B cell (primary cell): Measurements from ENCODE around the gene CAMTA2. TPM values are rescaled to one million over a fixed set of nuclear protein-coding genes. Genes with fewer than 3 reads are reported as not detected.

Experiments used
- ATAC-seq: fragments of 200-7000 bp; cut with Tn5 transposase; one replicate; pipeline ENCODE4 v1.10.0; 2021; ENCODE audit warnings: low read depth, mild to moderate bottlenecking, moderate number of reproducible peaks, moderate library complexity
- CTCF ChIA-PET: fragments of 350-600 bp; sonication (Branson Sonifier 250); formaldehyde crosslinking; loops from one replicate; lab custom pipeline; 2021; ENCODE audit warnings: antibody characterized with exemption, inconsistent platforms; lab: Charles Lee
- POLR2A ChIA-PET: fragments of 350-600 bp; sonication (Branson Sonifier 250); formaldehyde crosslinking; loops from one replicate; lab custom pipeline; 2021; ENCODE audit warnings: antibody characterized with exemption; lab: Charles Lee
- DNase-seq: peaks from one replicate; pipeline ENCODE4 v3.0.0; 2013
- H2AFZ ChIP-seq: 2 replicates; pipeline ENCODE4 v1.6.1; 2012; ENCODE audit warnings: mild to moderate bottlenecking, low read depth, low read length; ENCODE audit not compliant: insufficient read depth, poor library complexity, severe bottlenecking
- H3K27ac ChIP-seq, 2 donors: 1 replicate in 1 of 2; 2 replicates in 1 of 2; pipeline ENCODE4 v1.5.1; 2012 to 2013; ENCODE audit warnings: low read length in 2 of 2, mild to moderate bottlenecking in 2 of 2, moderate library complexity in 1 of 2
- H3K27me3 ChIP-seq, 4 experiments: fragments of 200-600 bp in 1 of 4; sonication (generic) in 1 of 4; replicated peaks in 1 of 4; 1 replicate in 2 of 4; 2 replicates in 2 of 4; pipeline versions ENCODE4 v1.6.1 to v1.7.0; 2013 to 2016; ENCODE audit warnings: low read length in 3 of 4, mild to moderate bottlenecking in 2 of 4, mixed read lengths in 1 of 4, moderate library complexity in 1 of 4; ENCODE audit not compliant: insufficient read depth in 4 of 4, control insufficient read depth in 3 of 4; ENCODE audit errors: control extremely low read depth in 1 of 4
- H3K36me3 ChIP-seq, 2 experiments: replicated peaks in 1 of 2; 1 replicate in 1 of 2; 2 replicates in 1 of 2; pipeline versions ENCODE4 v1.6.1 to v1.7.1; 2013; ENCODE audit warnings: low read length in 1 of 2; ENCODE audit not compliant: insufficient read depth in 2 of 2, control insufficient read depth in 1 of 2; ENCODE audit errors: control extremely low read depth in 1 of 2, extremely low read depth in 1 of 2
- H3K4me1 ChIP-seq, 2 donors: fragments of 200-600 bp in 1 of 2; sonication (generic) in 1 of 2; 1 replicate in 1 of 2; 2 replicates in 1 of 2; pipeline versions ENCODE4 v1.5.1 to v1.6.1; 2013 to 2017; ENCODE audit warnings: low read length in 2 of 2; ENCODE audit not compliant: control insufficient read depth in 2 of 2, insufficient read depth in 2 of 2
- H3K4me2 ChIP-seq: replicated peaks from 2 replicates; pipeline ENCODE3; 2012; ENCODE audit warnings: mild to moderate bottlenecking, low read depth, low read length; ENCODE audit not compliant: poor library complexity, severe bottlenecking
- H3K4me3 ChIP-seq, 5 experiments: fragments of 200-600 bp in 1 of 5; sonication (generic) in 1 of 5; 1 replicate in 3 of 5; 2 replicates in 2 of 5; pipeline versions ENCODE4 v1.5.1 to v1.7.0; 2011 to 2016; ENCODE audit warnings: low read length in 4 of 5, mild to moderate bottlenecking in 4 of 5, low read depth in 2 of 5, control low read depth in 1 of 5, moderate library complexity in 1 of 5; ENCODE audit not compliant: insufficient read depth in 1 of 5; ENCODE audit errors: control extremely low read depth in 1 of 5, extremely low read depth in 1 of 5
- H3K79me2 ChIP-seq: fragments of 200-600 bp; sonication (generic); one replicate; pipeline ENCODE4 v1.6.0; 2016; ENCODE audit warnings: low read length; ENCODE audit not compliant: control insufficient read depth, insufficient read depth
- H3K9ac ChIP-seq: fragments of 200-600 bp; sonication (generic); 2 replicates; pipeline ENCODE4 v1.6.1; 2017; ENCODE audit warnings: mild to moderate bottlenecking, low read length, moderate library complexity
- H3K9me3 ChIP-seq, 3 donors: one replicate each; pipeline versions ENCODE4 v1.6.1 to v1.7.1; 2013; ENCODE audit warnings: low read length in 2 of 3; ENCODE audit not compliant: control insufficient read depth in 2 of 3, insufficient read depth in 1 of 3; ENCODE audit errors: control extremely low read depth in 1 of 3
- H4K20me1 ChIP-seq: 2 replicates; pipeline ENCODE4 v1.6.0; 2012; ENCODE audit warnings: mild to moderate bottlenecking, low read length; ENCODE audit not compliant: insufficient read depth, control insufficient read depth, poor library complexity, severe bottlenecking
- H3K27ac Mint-ChIP-seq: one replicate; pipeline ENCODE4 v1.8.0; 2021; ENCODE audit warnings: mixed read lengths
- H3K27me3 Mint-ChIP-seq: one replicate; pipeline ENCODE4 v1.8.0; 2021; ENCODE audit warnings: mixed read lengths
- H3K4me1 Mint-ChIP-seq: one replicate; pipeline ENCODE4 v1.8.0; 2021; ENCODE audit warnings: mixed read lengths
- H3K4me3 Mint-ChIP-seq: one replicate; pipeline ENCODE4 v1.8.0; 2021; ENCODE audit warnings: mixed read lengths
- H3K9me3 Mint-ChIP-seq: one replicate; pipeline ENCODE4 v1.8.0; 2022; ENCODE audit warnings: mixed read lengths; ENCODE audit not compliant: insufficient read depth
- CTCF ChIP-seq: fragments of 200-600 bp; IDR thresholded peaks from one replicate; pipeline ENCODE4 v1.8.0; 2022; ENCODE audit warnings: antibody characterized with exemption, mild to moderate bottlenecking
- WGBS: methylation state at CpG from one replicate; pipeline ENCODE4 v1.1.5; 2013; ENCODE audit warnings: missing lambda C conversion rate; ENCODE audit not compliant: insufficient coverage; 5-methylcytosine and 5-hydroxymethylcytosine counted together
- intact Hi-C: fragments of 100-400 bp; cut with micrococcal nuclease; formaldehyde crosslinking; loops from one replicate; pipeline ENCODE4 v1.10.0; 2022
- polyA plus RNA-seq: library from polyadenylated mRNA; depleted of rRNA; stranded (reverse); fragments of >200 nt; gene quantifications from 2 replicates; pipeline ENCODE4 v1.2.3, GENCODE V29; 2012
- total RNA-seq, 2 donors: library from RNA; stranded (reverse); fragments of 120-200 nt in 1 of 2; gene quantifications; 1 replicate in 1 of 2; 2 replicates in 1 of 2; pipeline versions ENCODE4 v1.2.3 to v1.2.4, GENCODE V29; 2013 to 2022

CAMTA2 gene
- total and polyA plus RNA-seq, 2 donors (not counting 1 experiment from before 2014, with no cell fraction given): 48.3 to 57.9 TPM

DNA sequence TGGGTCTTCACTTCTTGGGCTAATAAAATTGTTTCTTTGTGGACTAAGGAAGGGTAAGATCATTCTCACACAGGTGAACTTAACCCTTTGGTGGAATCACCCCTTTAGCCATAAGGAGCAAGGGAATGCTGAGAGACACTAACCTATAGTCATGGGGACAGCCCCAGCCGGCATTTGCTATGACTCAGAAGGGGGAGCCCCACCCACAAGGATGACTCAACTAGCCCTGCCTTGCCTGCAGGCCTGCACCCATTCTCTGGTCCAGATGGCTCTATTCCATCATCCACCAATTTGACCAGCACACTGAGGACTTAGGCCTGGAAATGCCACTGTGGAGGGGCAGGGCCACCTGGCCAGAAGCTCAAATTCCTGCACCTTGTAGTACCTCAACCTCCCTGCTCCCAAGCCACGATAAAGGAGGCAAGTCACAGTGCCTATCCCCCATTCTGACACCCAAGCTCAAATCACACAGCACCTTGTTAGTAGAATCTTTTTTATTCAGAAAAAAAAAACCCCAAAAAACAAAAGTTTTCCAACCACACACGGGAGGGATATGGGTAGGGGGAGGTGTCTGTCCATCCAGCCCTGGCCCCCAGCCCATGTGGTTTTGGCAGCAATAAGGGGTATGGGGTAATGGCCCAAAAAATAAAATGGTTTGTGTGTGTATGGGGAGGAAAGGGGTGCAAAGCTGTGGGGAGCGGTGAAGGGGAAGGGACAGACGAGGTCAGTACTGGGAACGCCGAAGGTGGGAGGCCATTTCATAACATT, 42.1 kb downstream of the CAMTA2 start:
- Histone ChIP-seq H3K36me3 (peaks cover 0 to 44% of the 10 kb centered on the region in 2 experiments), H3K4me3 (peak overlapping the region in 3 of 5 experiments; percentile 12 to 27 (median 25)), H3K9ac (peak overlapping the region; percentile 38), H3K79me2 (peaks cover 72% of the 10 kb centered on the region), H3K9me3 (no peaks in the 10 kb centered on the region), H3K4me1 (peaks cover 63 to 70% of the 10 kb centered on the region in 2 donors), H4K20me1 (peaks cover 43% of the 10 kb centered on the region), H3K27ac (peak overlapping the region; percentile 32 to 93), H2AFZ (no peak overlapping the region), H3K27me3 (no peaks in the 10 kb centered on the region), H3K4me2 (peak overlapping the region; percentile 98)
- Mint-ChIP-seq H3K4me1 (peaks cover 65% of the 10 kb centered on the region), H3K4me3 (peak overlapping the region; percentile 86), H3K27me3 (no peaks in the 10 kb centered on the region), H3K27ac (peak overlapping the region; percentile 89), H3K9me3 (no peaks in the 10 kb centered on the region)
- peak; percentile 55 for DNase-seq
- peak; percentile 12 for ATAC-seq
- WGBS: 40% methylated on average over 4 of the region's 7 CpGs
- intact Hi-C loops: loop anchor here (5.0 to 10.0 kb wide), 5 partner anchors 72 to 983 kb away; partner anchors contain the start of genes ATP2A3, MED11 and ZNF594
- ChIA-PET CTCF (interaction anchor here (1.2 to 1.3 kb wide), 2 partner anchors 22 to 36 kb away, joined by 3 read pairs; partner anchors contain the start of gene SPAG7), POLR2A (interaction anchor here (1.0 to 2.7 kb wide), 2 partner anchors 22 to 36 kb away, joined by 3 to 9 read pairs; partner anchors contain the start of gene SPAG7)
- no peak for TF ChIP-seq CTCF
